Karpas-422 (cell line): ENCODE measurements around the gene TXNRD3. TPM values are rescaled to one million over a fixed set of nuclear protein-coding genes. Genes with fewer than 3 reads are reported as not detected.

ENCODE experiments used
- DNase-seq: peaks from one replicate; pipeline ENCODE4 v3.0.0-alpha.2; 2015
- H2AFZ ChIP-seq: fragments of 200-600 bp; sonication (generic); 2 replicates; pipeline ENCODE4 v1.6.1; 2014; ENCODE audit warnings: antibody characterized with exemption, low read length, mixed read lengths
- H3K27ac ChIP-seq: fragments of 200-600 bp; sonication (generic); 2 replicates; pipeline ENCODE4 v1.5.1; 2014; ENCODE audit warnings: mild to moderate bottlenecking, low read length, moderate library complexity
- H3K27me3 ChIP-seq: fragments of 200-600 bp; sonication (generic); 2 replicates; pipeline ENCODE4 v1.6.1; 2014; ENCODE audit warnings: low read length, mixed read lengths
- H3K36me3 ChIP-seq: fragments of 200-600 bp; sonication (generic); 2 replicates; pipeline ENCODE4 v1.6.1; 2014; ENCODE audit warnings: low read length, mixed read lengths; ENCODE audit not compliant: insufficient read depth
- H3K4me1 ChIP-seq: fragments of 200-600 bp; sonication (generic); 2 replicates; pipeline ENCODE4 v1.6.1; 2014; ENCODE audit warnings: mild to moderate bottlenecking, low read length, mixed read lengths
- H3K4me2 ChIP-seq: fragments of 200-600 bp; sonication (generic); 2 replicates; pipeline ENCODE4 v1.6.1; 2014; ENCODE audit warnings: low read length, low read depth, mild to moderate bottlenecking; ENCODE audit not compliant: poor library complexity, severe bottlenecking
- H3K4me3 ChIP-seq: fragments of 200-600 bp; sonication (generic); 2 replicates; pipeline ENCODE4 v1.5.1; 2014; ENCODE audit warnings: mild to moderate bottlenecking, antibody characterized with exemption, low read length, mixed read lengths
- H3K79me2 ChIP-seq: fragments of 200-600 bp; sonication (generic); 2 replicates; pipeline ENCODE4 v1.6.1; 2014; ENCODE audit warnings: mild to moderate bottlenecking, low read length, mixed read lengths
- H3K9ac ChIP-seq: fragments of 200-600 bp; sonication (generic); 2 replicates; pipeline ENCODE4 v1.6.0; 2014; ENCODE audit warnings: low read length
- H3K9me2 ChIP-seq: fragments of 200-600 bp; sonication (generic), shearing (Covaris generic); replicated peaks from 2 replicates; pipeline ENCODE4 v1.6.0; 2014; ENCODE audit warnings: mild to moderate bottlenecking, low read length, moderate library complexity; ENCODE audit not compliant: insufficient read depth
- H3K9me3 ChIP-seq: fragments of 300-700, 200-600 bp; sonication (generic); 2 replicates; pipeline ENCODE4 v1.6.1; 2014; ENCODE audit warnings: low read length, mixed read lengths
- H4K20me1 ChIP-seq: fragments of 200-600 bp; sonication (generic); 2 replicates; pipeline ENCODE4 v1.6.1; 2014; ENCODE audit warnings: mild to moderate bottlenecking, antibody characterized with exemption, low read length, low read depth; ENCODE audit not compliant: insufficient read depth
- total RNA-seq: library from RNA; depleted of rRNA; stranded (reverse); fragments of >200 nt; shearing (Covaris generic); gene quantifications from 2 replicates; pipeline ENCODE4 v1.2.3, GENCODE V29; 2014; ENCODE audit warnings: low replicate concordance

The TXNRD3 gene
- total RNA-seq, 1 experiment from 2014 or later: not detected

DNA sequence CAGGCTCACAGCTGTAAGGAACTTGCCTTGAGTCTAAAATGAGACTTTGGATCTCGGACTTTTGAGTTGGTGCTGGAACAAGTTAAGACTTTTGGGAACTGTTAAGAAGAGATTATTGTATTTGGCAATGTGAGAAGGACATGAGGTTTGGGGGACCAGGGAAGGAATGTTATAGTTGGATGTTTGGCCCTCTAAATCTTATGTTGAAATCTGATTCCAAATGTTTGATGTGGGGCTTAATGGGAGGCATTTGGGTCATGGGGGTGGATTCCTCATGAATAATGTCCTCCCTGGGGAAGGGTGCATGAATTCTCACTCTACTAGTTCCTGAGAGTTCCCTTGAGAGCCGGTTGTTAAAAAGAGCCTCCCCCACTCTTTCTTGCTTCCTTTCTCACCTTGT is 30.6 kb upstream of the TXNRD3 start:
- H3K9me3 ChIP-seq: no peaks in the 10 kb centered on the region
- H3K4me2 ChIP-seq: no peak overlapping the region
- H3K4me3 ChIP-seq: no peak overlapping the region
- peaks cover 22% of the 10 kb centered on the region for H3K4me1 ChIP-seq
- H3K79me2 ChIP-seq: no peaks in the 10 kb centered on the region
- DNase-seq: peak; percentile 11
- no peaks in the 10 kb centered on the region for H3K36me3 ChIP-seq
- no peaks in the 10 kb centered on the region for H3K9me2 ChIP-seq
- H4K20me1 ChIP-seq: 0 out of 2 replicates have a peak, but pooled peaks cover 4% of the 10 kb centered on the region
- no peaks in the 10 kb centered on the region for H3K27me3 ChIP-seq
- no peak overlapping the region for H3K9ac ChIP-seq
- no peak overlapping the region for H2AFZ ChIP-seq
- no peak overlapping the region for H3K27ac ChIP-seq

DNA sequence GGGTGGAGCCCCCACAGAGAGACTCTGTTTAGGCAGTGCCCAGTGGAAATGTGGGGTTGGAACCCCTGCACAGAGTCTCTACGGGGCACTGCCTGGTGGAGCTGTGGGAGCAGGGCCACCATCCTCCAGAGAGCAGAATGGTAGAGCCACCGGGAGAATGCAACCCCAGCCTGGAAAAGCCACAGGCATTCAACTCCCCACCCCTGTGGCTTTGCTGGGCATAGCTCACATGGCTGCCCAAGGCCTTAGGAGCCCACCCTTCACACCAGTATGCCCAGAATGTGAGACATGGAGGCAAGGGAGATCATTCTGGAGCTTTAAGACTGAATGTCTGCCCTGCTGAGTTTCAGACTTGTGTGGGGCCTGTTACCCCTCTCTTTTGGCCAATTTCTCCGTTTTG is 30.1 kb upstream of the TXNRD3 start:
- H3K4me3 ChIP-seq: no peak overlapping the region
- no peak overlapping the region for H3K4me2 ChIP-seq
- H3K27ac ChIP-seq: no peak overlapping the region
- no peaks in the 10 kb centered on the region for H3K79me2 ChIP-seq
- no peak overlapping the region for H3K9ac ChIP-seq
- no peaks in the 10 kb centered on the region for H3K27me3 ChIP-seq
- no peak overlapping the region for H2AFZ ChIP-seq
- H3K9me2 ChIP-seq: no peaks in the 10 kb centered on the region
- H4K20me1 ChIP-seq: 0 out of 2 replicates have a peak, but pooled peaks cover 4% of the 10 kb centered on the region
- peaks cover 22% of the 10 kb centered on the region for H3K4me1 ChIP-seq
- no peaks in the 10 kb centered on the region for H3K36me3 ChIP-seq
- H3K9me3 ChIP-seq: no peaks in the 10 kb centered on the region
- no peak for DNase-seq

DNA sequence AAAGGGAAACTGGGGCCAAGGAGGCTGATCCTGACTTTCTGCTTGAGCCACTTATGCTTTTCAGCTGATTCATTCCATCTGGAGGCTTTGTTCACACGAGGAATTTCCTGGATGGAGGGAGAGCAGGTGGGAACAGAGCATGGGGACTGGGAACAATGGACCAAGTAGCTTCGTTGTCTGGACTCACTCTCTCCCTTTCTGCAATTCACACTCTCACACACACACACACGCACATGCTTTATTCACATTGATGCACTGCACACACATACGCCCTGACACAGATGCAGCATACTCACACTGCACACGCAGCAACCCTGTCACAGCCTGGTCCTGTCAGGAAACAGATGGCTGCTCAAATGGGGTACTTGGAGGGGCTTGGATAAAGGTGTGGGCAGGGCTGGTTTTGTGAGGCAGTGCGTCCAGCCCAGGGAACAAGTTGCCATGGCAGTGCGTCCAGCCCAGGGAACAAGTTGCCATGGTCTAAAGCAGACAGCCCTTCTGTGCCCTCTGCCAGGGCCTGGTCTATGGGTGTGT is 29.4 kb upstream of the TXNRD3 start:
- no peak overlapping the region for H3K4me3 ChIP-seq
- no peaks in the 10 kb centered on the region for H3K36me3 ChIP-seq
- peaks cover 26% of the 10 kb centered on the region for H3K4me1 ChIP-seq
- no peaks in the 10 kb centered on the region for H3K79me2 ChIP-seq
- H3K27ac ChIP-seq: no peak overlapping the region
- 0 out of 2 replicates have a peak, but pooled peaks cover 4% of the 10 kb centered on the region for H4K20me1 ChIP-seq
- DNase-seq: no peak
- no peak overlapping the region for H3K9ac ChIP-seq
- no peaks in the 10 kb centered on the region for H3K9me3 ChIP-seq
- H3K9me2 ChIP-seq: no peaks in the 10 kb centered on the region
- H3K4me2 ChIP-seq: no peak overlapping the region
- no peak overlapping the region for H2AFZ ChIP-seq
- H3K27me3 ChIP-seq: no peaks in the 10 kb centered on the region

DNA sequence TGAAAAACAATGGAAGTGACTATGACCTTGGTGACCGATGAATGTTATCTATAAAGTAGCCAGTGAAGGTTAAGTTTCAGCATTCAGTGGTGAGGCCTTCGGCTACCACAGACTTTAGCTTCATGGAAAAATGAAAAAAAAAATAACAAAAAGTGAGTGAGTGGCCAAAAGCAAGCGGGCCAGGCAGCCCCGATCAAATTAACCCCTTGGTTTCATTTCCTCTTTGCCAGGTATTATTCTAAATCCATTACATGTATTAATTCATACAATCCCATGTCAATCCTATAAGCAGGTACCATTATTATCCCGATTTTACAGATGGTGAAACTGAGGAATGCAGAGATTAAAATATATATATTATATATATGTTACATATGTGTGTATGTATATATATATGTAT is 28.1 kb upstream of the TXNRD3 start:
- H4K20me1 ChIP-seq: 0 out of 2 replicates have a peak, but pooled peaks cover 4% of the 10 kb centered on the region
- H3K79me2 ChIP-seq: no peaks in the 10 kb centered on the region
- no peak overlapping the region for H3K27ac ChIP-seq
- H3K4me2 ChIP-seq: no peak overlapping the region
- no peaks in the 10 kb centered on the region for H3K36me3 ChIP-seq
- no peak overlapping the region for H2AFZ ChIP-seq
- DNase-seq: no peak
- no peaks in the 10 kb centered on the region for H3K9me3 ChIP-seq
- no peak overlapping the region for H3K4me3 ChIP-seq
- H3K27me3 ChIP-seq: no peaks in the 10 kb centered on the region
- H3K4me1 ChIP-seq: peaks cover 31% of the 10 kb centered on the region
- no peak overlapping the region for H3K9ac ChIP-seq
- H3K9me2 ChIP-seq: no peaks in the 10 kb centered on the region

DNA sequence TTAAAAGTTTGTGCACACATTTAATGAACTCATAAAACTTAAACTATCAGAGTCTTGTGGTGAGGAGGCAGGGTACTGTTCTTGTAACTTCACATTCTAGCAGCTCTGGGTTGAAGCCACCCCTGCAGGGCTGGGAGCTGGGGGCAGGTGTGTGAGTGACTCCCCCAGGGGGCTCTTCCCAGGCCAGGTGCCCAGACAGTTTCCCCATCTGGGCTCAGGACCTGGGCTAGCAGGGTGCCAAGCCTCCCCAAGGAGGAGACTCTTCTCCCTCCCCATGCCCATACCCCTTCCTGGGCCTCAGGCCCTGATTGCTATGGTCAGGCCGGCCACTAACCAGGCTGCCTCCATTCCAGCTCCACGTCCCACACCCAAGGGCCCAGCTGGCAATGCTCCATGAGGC is 27.1 kb upstream of the TXNRD3 start:
- Histone ChIP-seq H3K9me3 (no peaks in the 10 kb centered on the region), H3K79me2 (no peaks in the 10 kb centered on the region), H2AFZ (no peak overlapping the region), H3K36me3 (no peaks in the 10 kb centered on the region), H3K4me1 (peaks cover 31% of the 10 kb centered on the region), H4K20me1 (0 out of 2 replicates have a peak, but pooled peaks cover 4% of the 10 kb centered on the region), H3K27ac (no peak overlapping the region), H3K4me3 (no peak overlapping the region), H3K9me2 (no peaks in the 10 kb centered on the region), H3K4me2 (peak overlapping the region; percentile 24), H3K9ac (no peak overlapping the region), H3K27me3 (no peaks in the 10 kb centered on the region)
- no peak for DNase-seq

DNA sequence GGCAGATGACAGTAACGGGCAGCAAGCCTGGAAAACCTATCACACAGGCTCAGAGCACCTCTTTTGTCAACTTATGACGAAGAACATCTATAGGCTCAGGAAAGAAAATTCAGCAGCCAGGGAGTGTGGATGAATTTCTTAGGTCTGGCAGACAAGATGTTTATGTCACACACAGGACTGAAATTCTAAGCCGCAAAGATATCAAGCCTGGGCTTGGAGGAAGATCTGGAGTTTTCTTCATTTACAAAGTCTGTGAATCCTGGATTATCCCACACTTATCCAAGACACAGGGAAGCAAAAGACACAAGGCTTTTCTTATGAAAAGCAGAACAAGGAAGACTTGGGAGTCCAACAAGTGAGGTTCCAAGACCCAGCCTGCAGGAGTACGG is 25.7 kb upstream of the TXNRD3 start:
- no peak for DNase-seq

DNA sequence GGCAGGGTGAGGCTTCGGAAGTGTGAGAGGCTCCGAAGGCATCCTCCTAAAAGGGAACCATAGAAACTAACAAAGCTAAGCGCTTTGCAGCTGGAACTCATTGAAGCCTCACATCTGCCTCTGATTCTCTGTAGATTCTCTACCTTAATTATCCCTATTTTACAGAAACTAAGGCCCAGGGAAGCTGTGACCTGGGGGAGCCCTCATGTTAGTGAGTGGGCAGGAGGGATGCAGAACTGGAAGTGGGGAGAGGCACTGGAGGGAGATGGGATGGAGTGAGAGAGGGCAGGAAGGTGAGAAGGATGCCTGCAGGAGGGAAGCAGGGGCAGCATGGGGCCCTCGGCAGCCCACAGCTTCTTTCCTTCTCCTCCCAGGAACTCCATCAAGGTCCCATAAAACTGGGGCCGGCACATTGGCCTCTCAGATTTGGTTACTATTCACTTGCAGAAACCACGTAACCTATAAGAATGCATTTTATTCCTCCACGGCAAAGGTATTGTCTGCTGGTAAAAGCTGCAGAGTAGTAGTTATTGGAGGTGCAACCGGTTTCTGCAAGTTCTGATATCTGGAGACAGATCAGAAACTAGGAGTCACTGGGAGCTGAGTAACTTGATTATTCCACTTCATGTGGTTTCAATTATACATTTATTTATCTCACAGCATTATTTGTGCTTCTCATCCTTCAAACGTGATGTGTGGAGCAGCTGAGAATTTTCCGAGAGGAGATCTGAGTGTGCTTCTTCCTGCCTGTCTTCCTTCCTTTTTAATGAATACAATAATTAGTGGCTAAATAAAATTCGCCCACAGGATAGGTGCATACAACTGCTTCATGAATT is 25.1 kb upstream of the TXNRD3 start:
- Histone ChIP-seq H3K9me3 (no peaks in the 10 kb centered on the region), H3K27me3 (no peaks in the 10 kb centered on the region), H3K9ac (no peak overlapping the region), H4K20me1 (0 out of 2 replicates have a peak, but pooled peaks cover 4% of the 10 kb centered on the region), H3K27ac (no peak overlapping the region), H2AFZ (no peak overlapping the region), H3K9me2 (no peaks in the 10 kb centered on the region), H3K4me1 (peaks cover 31% of the 10 kb centered on the region), H3K4me3 (no peak overlapping the region), H3K4me2 (no peak overlapping the region), H3K36me3 (no peaks in the 10 kb centered on the region), H3K79me2 (no peaks in the 10 kb centered on the region)
- DNase-seq: no peak

More for the DNA sequence above, 25.7 kb upstream of the TXNRD3 start:
- Histone ChIP-seq H3K4me1 (peaks cover 31% of the 10 kb centered on the region), H4K20me1 (0 out of 2 replicates have a peak, but pooled peaks cover 4% of the 10 kb centered on the region), H3K9me2 (no peaks in the 10 kb centered on the region), H3K4me3 (no peak overlapping the region), H3K9me3 (no peaks in the 10 kb centered on the region), H3K27ac (no peak overlapping the region), H3K79me2 (no peaks in the 10 kb centered on the region), H2AFZ (no peak overlapping the region), H3K27me3 (no peaks in the 10 kb centered on the region), H3K9ac (no peak overlapping the region), H3K36me3 (no peaks in the 10 kb centered on the region), H3K4me2 (no peak overlapping the region)

DNA sequence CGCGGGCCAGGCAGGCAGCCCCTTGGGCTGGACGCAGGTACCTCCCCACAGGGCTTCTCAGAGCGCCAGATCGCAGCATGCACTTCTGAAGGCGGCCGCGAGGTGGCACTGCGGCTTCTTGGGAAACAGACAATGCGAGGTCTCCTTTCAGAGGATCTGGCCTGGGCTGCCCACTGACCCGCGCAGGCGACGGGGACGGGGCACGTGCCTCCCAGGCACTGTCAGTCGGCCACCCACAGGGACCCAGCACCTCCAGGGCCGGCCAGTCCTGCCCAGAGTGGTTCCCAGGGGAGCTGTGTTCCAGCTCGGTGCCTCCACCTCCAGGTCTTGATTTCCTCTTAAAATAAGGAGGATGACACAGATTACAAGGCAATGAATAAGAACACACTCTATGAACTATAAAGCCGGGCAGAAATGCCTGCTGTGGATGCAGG is 24.4 kb upstream of the TXNRD3 start:
- Histone ChIP-seq H2AFZ (no peak overlapping the region), H3K9me3 (no peaks in the 10 kb centered on the region), H3K4me1 (peaks cover 31% of the 10 kb centered on the region), H3K9me2 (no peaks in the 10 kb centered on the region), H4K20me1 (0 out of 2 replicates have a peak, but pooled peaks cover 4% of the 10 kb centered on the region), H3K36me3 (no peaks in the 10 kb centered on the region), H3K9ac (no peak overlapping the region), H3K4me2 (peak overlapping the region; percentile 43), H3K4me3 (no peak overlapping the region), H3K79me2 (no peaks in the 10 kb centered on the region), H3K27ac (no peak overlapping the region), H3K27me3 (no peaks in the 10 kb centered on the region)
- DNase-seq: peak; percentile 89
